ENCODE results near the gene SPATA20. TPM values are rescaled to one million over a fixed set of nuclear protein-coding genes. Genes with fewer than 3 reads are reported as not detected.

SPATA20 gene
- total RNA-seq, 4 donors from 2014 or later = 34.1 to 67.3 (median 38.1) TPM

DNA sequence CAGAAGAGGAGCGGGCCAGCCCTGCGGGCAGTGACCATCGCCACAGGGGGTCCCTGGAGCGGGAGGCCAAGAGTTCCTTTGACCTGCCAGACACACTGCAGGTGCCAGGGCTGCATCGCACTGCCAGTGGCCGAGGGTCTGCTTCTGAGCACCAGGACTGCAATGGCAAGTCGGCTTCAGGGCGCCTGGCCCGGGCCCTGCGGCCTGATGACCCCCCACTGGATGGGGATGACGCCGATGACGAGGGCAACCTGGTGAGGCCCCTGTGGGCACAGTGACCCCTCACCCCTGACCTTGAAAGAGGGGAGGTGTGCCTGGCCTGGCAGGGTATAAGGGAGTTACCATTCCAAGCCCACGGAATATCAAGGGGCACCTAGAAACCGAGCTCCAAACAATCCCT is 52.6 kb downstream of the SPATA20 start:
- Histone ChIP-seq H3K4me3 (no peak overlapping the region), H3K27me3 (peaks cover 0 to 34% (median 0%) of the 10 kb centered on the region in 4 donors), H3K9me3 (no peaks in the 10 kb centered on the region), H3K36me3 (no peaks in the 10 kb centered on the region), H3K4me1 (peaks cover 0 to 8% (median 5%) of the 10 kb centered on the region in 3 donors), H3K27ac (no peak overlapping the region)
- DNase-seq = no peak
- WGBS, 2 donors = 85 to 87% methylated on average over 6 to 10 of the region's 15 CpGs
- TF ChIP-seq, protein P1, sequence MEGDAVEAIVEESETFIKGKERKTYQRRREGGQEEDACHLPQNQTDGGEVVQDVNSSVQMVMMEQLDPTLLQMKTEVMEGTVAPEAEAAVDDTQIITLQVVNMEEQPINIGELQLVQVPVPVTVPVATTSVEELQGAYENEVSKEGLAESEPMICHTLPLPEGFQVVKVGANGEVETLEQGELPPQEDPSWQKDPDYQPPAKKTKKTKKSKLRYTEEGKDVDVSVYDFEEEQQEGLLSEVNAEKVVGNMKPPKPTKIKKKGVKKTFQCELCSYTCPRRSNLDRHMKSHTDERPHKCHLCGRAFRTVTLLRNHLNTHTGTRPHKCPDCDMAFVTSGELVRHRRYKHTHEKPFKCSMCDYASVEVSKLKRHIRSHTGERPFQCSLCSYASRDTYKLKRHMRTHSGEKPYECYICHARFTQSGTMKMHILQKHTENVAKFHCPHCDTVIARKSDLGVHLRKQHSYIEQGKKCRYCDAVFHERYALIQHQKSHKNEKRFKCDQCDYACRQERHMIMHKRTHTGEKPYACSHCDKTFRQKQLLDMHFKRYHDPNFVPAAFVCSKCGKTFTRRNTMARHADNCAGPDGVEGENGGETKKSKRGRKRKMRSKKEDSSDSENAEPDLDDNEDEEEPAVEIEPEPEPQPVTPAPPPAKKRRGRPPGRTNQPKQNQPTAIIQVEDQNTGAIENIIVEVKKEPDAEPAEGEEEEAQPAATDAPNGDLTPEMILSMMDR (IDR thresholded peaks at IDR 0.05) = no peak
- no peak for TF ChIP-seq POLR2A (IDR thresholded peaks at IDR 0.05)
- intact Hi-C loops (cut with DNase I) = no loop called here

DNA sequence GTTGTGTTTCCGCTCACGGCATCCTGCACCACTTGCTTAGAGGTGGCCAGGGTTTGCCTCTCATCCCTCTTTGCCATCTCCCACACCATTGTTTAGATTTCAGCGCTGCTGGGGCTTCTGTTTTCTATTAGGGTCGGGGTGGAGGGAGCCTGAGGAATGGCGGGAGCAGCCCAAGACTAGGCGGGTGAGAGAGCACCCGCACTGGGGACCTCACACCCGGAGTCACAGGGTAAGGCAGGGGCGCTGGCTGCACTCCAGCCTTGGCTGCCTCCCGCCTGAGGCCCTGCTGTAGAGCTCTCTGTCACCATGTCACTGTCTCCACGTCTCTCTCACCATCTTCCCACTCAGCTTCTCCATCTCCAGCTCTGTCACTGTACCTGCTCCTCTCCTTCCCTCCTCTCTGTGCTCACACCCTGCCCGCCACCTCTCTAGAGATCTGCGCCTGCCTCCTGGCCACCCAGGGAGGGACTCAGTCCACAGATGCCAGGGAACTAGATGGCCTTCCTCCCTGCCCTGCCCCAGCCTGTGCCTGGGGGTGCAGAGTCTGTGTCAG is 54.9 kb downstream of the SPATA20 start:
- DNase-seq = no peak
- H3K4me3 ChIP-seq = no peak overlapping the region
- H3K27ac ChIP-seq = no peak overlapping the region
- no peak for TF ChIP-seq POLR2A (IDR thresholded peaks at IDR 0.05)
- TF ChIP-seq, protein P1 (IDR thresholded peaks at IDR 0.05) = no peak
- no peaks in the 10 kb centered on the region for H3K36me3 ChIP-seq
- peaks cover 0 to 20% (median 12%) of the 10 kb centered on the region in 3 donors for H3K4me1 ChIP-seq
- H3K9me3 ChIP-seq = no peaks in the 10 kb centered on the region
- intact Hi-C loops (cut with DNase I) = no loop called here
- peaks cover 0 to 49% (median 0%) of the 10 kb centered on the region in 4 donors for H3K27me3 ChIP-seq
- WGBS, 2 donors = 56 to 68% methylated on average over 9 to 10 of the region's 13 CpGs

DNA sequence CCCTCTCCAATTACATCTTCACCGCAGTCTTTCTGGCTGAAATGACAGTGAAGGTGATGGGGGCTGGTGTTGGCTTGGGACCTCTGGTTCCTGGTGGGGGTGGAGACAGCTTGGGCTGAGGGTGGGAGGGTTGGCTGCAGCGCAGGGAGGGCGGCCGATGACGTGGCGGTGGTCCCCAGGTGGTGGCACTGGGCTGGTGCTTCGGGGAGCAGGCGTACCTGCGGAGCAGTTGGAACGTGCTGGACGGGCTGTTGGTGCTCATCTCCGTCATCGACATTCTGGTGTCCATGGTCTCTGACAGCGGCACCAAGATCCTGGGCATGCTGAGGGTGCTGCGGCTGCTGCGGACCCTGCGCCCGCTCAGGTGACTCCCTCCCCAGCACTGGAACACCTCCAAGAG is 55.9 kb downstream of the SPATA20 start:
- intact Hi-C loops (cut with DNase I) = no loop called here
- peaks cover 0 to 52% (median 0%) of the 10 kb centered on the region in 4 donors for H3K27me3 ChIP-seq
- TF ChIP-seq, protein P1 (IDR thresholded peaks at IDR 0.05) = no peak
- no peak for TF ChIP-seq POLR2A (IDR thresholded peaks at IDR 0.05)
- no peak overlapping the region for H3K4me3 ChIP-seq
- 89% methylated on average over 10 of the region's 18 CpGs; no CpG with 5 or more reads in 1 of the 2 donors for WGBS, 2 donors
- H3K9me3 ChIP-seq = no peaks in the 10 kb centered on the region
- no peak for DNase-seq
- H3K36me3 ChIP-seq = no peaks in the 10 kb centered on the region
- peaks cover 0 to 20% (median 12%) of the 10 kb centered on the region in 3 donors for H3K4me1 ChIP-seq
- no peak overlapping the region for H3K27ac ChIP-seq

DNA sequence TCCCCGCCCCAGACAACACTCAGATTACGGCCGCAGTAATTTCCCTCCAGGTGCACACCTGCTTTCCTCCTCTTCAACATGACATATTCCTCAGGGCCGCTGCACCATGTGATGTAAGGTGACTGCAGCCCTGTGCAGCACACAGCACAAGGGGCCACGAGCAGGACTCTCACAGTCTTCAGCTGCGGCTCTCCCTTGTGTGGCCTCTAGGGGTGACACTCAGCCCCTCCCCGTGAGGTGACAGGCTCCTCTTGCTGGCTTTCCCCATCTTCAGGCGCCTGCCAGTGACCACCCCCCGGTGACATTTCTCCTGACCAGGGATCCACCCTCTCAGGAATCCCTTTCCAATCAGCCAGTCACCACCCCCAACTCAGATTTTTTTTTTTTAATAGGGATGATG is 56.4 kb downstream of the SPATA20 start:
- peaks cover 0 to 20% (median 12%) of the 10 kb centered on the region in 3 donors for H3K4me1 ChIP-seq
- H3K27ac ChIP-seq = no peak overlapping the region
- no peaks in the 10 kb centered on the region for H3K36me3 ChIP-seq
- intact Hi-C loops (cut with DNase I) = no loop called here
- H3K9me3 ChIP-seq = no peaks in the 10 kb centered on the region
- DNase-seq = no peak
- H3K4me3 ChIP-seq = no peak overlapping the region
- H3K27me3 ChIP-seq = peaks cover 0 to 57% (median 0%) of the 10 kb centered on the region in 4 donors
- TF ChIP-seq, protein P1 (IDR thresholded peaks at IDR 0.05) = no peak
- no peak for TF ChIP-seq POLR2A (IDR thresholded peaks at IDR 0.05)
- 59 to 65% methylated on average over 7 to 9 of the region's 9 CpGs for WGBS, 2 donors

DNA sequence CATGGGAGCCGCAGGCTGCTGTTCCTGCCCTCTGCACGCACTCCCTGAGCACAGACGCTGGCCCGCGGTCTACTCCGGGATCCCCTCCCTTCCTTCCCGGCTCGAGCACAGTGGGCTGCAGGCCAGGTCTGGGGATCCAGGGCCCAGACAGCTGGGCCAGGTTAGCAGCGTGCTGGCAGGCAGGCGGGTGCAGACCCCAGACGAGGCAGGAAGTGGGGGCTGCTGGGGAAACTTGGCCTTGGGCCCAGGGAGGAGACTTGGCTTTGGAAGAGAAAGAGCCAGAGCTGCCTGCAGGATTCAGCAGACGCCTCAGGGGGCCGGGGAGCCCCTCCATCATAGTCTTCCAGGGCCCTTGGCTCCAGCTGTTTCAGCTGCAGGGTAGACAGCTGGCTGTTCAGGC is 57.5 kb downstream of the SPATA20 start:
- no peaks in the 10 kb centered on the region for H3K36me3 ChIP-seq
- peak overlapping the region in 1 of 4 donors; percentile 30 for H3K4me3 ChIP-seq
- H3K4me1 ChIP-seq = peaks cover 0 to 23% (median 12%) of the 10 kb centered on the region in 3 donors
- peaks cover 0 to 69% (median 0%) of the 10 kb centered on the region in 4 donors for H3K27me3 ChIP-seq
- 6 to 17% methylated on average over 1 to 8 of the region's 13 CpGs for WGBS, 2 donors
- H3K9me3 ChIP-seq = no peaks in the 10 kb centered on the region
- intact Hi-C loops (cut with DNase I) = no loop called here
- TF ChIP-seq, protein P1 (IDR thresholded peaks at IDR 0.05) = no peak
- no peak for TF ChIP-seq POLR2A (IDR thresholded peaks at IDR 0.05)
- DNase-seq = no peak
- no peak overlapping the region for H3K27ac ChIP-seq
